Stimulated activated naive CD8-positive, alpha-beta T cell treated with anti-CD3 and anti-CD28 coated beads, Interleukin-15, Interleukin-2, amounts not matched to agents 100 U/mL and 50 U/mL, for 24 hours (primary cell): ENCODE measurements around the gene NRL.

ENCODE experiments used
- ATAC-seq: fragments of 150-1000 bp; cut with Tn5 transposase; one replicate; pipeline ENCODE4 v1.10.0; 2021
- DNase-seq: peaks from one replicate; pipeline ENCODE4 v3.0.0; 2021

Gene NRL

GRCh38 chr14:24098927-24099813 is 15.6 kb downstream of the NRL start:
- ATAC-seq (no peak), DNase-seq (no peak)

- DNase-seq (no peak), ATAC-seq (no peak)
Observed at GRCh38 chr14:24098229-24098926, 16.4 kb downstream of the NRL start.

- no peak for ATAC-seq
- DNase-seq, result no peak
Observed at GRCh38 chr14:24096545-24097181, 18.1 kb downstream of the NRL start.

- DNase-seq, result peak; percentile 80
- ATAC-seq, result peak; percentile 66
Observed at GRCh38 chr14:24095271-24096068, 19.3 kb downstream of the NRL start.

- ATAC-seq, result no peak
- no peak for DNase-seq
Observed at GRCh38 chr14:24094841-24095270, 19.9 kb downstream of the NRL start.

- ATAC-seq, result peak; percentile 83
- peak; percentile 92 for DNase-seq
Observed at GRCh38 chr14:24093901-24094840, 20.6 kb downstream of the NRL start, which contains the start of gene PCK2. Gene PCK2, plus strand, starts transcription at chr14:24094311. Its CDS starts 95 bp downstream, at chr14:24094406.

- ATAC-seq (no peak), DNase-seq (no peak)
Observed at GRCh38 chr14:24093207-24093900, 21.4 kb downstream of the NRL start.

GRCh38 chr14:24092505-24093206 is 22.1 kb downstream of the NRL start:
- ATAC-seq, result no peak
- DNase-seq, result no peak

GRCh38 chr14:24092110-24092504 is 22.6 kb downstream of the NRL start:
- DNase-seq, result no peak
- ATAC-seq, result no peak

- no peak for DNase-seq
- ATAC-seq, result no peak
Observed at GRCh38 chr14:24089890-24090289, 24.9 kb downstream of the NRL start.

GRCh38 chr14:24088095-24088494 is 26.7 kb downstream of the NRL start:
- DNase-seq, result no peak

GRCh38 chr14:24087004-24087403 is 27.7 kb downstream of the NRL start:
- ATAC-seq (no peak), DNase-seq (no peak)

More at GRCh38 chr14:24088095-24088494, 26.7 kb downstream of the NRL start:
- no peak for ATAC-seq

GRCh38 chr14:24086193-24086955 is 28.4 kb downstream of the NRL start:
- DNase-seq, result no peak
- ATAC-seq, result no peak

GRCh38 chr14:24085215-24085614 is 29.5 kb downstream of the NRL start:
- DNase-seq (no peak), ATAC-seq (no peak)

- ATAC-seq (no peak), DNase-seq (no peak)
Observed at GRCh38 chr14:24084440-24084839, 30.3 kb downstream of the NRL start.

GRCh38 chr14:24083462-24083861 is 31.3 kb downstream of the NRL start:
- DNase-seq (no peak), ATAC-seq (no peak)

GRCh38 chr14:24082411-24083080 is 32.2 kb downstream of the NRL start:
- ATAC-seq (no peak), DNase-seq (no peak)

- ATAC-seq (no peak), DNase-seq (no peak)
Observed at GRCh38 chr14:24081739-24082211, 33.0 kb downstream of the NRL start.
